Smooth muscle cell of bladder (primary cell): Measurements from ENCODE around the gene IBA57. TPM values are rescaled to one million over a fixed set of nuclear protein-coding genes. Genes with fewer than 3 reads are reported as not detected.

Experiments
- total RNA-seq: library from RNA; depleted of rRNA; stranded (reverse); fragments of >200 nt; gene quantifications from 2 replicates; pipeline ENCODE4 v1.2.3, GENCODE V29; 2014

Gene IBA57
- total RNA-seq, result 2.1 and 3.0 TPM in 2 replicates

DNA sequence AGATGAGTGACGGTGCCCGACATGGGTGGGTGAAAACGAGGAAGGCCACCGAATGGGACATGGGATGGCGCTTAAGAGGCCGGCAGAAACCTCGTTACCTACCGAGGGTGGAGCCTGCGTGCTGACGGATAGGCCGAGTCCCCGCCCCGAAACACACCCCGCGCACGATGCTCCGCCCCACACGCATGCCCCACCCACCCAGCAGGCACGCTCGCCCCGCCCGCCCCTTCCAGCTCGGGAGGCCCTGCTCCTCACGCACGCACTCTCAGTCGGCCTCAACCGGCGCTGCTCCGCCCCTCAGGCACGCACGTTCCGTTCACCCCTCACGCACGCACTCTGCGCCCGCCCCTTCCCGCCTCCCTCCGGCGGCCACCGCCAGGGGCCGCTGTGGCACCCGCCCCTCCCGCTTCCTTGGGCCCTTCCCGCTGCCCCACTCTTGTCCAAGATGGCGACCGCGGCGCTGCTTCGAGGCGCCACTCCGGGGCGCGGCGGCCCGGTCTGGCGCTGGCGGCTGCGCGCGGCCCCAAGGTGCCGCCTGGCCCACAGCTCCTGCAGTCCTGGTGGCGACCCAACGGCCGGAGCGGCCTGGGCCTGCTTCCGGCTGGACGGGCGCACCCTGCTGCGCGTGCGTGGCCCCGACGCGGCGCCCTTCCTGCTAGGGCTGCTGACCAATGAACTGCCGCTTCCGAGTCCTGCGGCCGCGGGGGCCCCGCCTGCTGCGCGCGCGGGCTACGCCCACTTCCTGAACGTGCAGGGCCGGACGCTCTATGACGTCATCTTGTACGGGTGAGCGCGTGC is at the start of gene IBA57:
TSS of gene IBA57 (plus strand) at position 433 of the 798 bp plus-strand sequence. CDS start at position 446, 13 bp downstream.

DNA sequence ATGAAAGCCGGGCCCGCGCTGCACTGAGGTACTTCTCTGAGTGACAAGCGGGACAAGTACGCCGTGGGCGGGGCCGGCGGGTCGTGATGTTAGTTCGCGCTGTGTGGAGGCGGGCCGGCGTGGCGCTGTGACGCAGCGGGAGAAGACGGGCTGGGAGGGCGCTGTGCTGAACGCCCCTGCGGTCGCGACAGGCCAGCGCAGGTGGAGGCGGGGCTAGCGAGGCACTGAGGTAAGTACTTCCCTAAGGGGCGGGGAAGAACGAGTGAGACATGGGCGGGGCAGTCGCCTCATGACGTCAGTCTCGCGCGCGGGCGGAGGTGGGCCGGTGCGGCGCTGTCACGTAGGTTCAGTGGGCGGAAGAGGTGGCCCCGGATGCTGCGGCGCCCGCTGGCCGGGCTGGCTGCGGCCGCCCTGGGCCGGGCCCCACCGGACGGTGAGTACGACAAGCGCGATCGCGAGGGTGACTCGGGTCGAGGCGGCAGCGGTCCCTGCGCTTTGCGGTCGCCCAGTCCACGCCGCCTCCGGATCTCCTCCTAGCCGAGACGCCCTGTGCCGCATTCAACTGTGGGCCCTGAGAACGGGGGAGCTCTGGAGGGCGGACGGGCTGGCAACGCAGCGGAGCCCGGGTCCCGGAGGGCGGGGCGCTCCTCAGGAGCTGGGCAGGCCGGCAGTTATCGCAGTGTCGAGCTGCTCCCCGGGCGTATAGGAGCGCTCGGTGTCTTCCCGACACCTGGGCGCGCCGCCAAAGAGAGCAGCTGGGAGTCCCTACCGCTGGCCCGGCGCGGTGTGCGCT is 25.5 kb upstream of the IBA57 start, which contains the start of gene GUK1:
TSS of gene GUK1 (plus strand) at position 349 of the 793 bp plus-strand sequence. CDS start at position 373, 24 bp downstream.

DNA sequence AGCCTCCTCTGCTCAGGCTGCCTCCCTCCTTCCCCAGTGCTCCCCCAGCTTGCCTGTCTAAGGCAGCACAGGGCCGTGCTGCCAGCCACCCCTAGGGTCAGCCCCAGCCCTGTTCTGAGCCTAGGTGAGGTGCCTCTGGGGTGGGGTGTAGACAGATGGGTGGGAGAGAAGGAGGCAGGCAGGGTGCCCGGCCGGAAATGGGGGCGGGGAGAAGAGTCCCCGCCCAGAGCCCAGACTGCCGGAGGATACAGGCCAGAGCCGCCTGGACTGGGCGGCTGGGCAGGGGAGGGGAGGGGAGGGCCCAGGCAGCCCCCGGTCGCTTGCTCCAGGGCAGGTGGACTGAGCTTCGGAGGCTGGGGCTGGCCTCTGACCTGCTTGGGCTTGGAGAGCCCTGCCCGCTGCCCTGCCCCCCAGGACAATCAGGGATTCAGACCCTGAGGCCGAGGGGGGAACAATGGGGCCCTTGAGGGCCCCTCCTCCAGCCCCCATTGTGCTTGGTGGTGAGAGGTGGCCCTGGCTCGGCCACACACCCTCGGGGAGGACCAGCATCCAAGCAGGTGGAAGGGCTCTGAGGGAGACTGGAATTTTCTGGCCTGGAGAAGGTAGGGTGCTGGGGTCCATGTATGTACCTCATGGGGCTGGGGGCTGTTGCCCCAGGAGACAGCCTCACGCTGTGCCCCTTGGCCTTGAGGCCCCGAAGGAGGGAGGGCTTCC is 16.0 kb upstream of the IBA57 start, which contains the start of gene GJC2:
TSS of gene GJC2 (plus strand) at position 525 of the 714 bp plus-strand sequence. CDS start 7,829 bp downstream, outside the sequence.

DNA sequence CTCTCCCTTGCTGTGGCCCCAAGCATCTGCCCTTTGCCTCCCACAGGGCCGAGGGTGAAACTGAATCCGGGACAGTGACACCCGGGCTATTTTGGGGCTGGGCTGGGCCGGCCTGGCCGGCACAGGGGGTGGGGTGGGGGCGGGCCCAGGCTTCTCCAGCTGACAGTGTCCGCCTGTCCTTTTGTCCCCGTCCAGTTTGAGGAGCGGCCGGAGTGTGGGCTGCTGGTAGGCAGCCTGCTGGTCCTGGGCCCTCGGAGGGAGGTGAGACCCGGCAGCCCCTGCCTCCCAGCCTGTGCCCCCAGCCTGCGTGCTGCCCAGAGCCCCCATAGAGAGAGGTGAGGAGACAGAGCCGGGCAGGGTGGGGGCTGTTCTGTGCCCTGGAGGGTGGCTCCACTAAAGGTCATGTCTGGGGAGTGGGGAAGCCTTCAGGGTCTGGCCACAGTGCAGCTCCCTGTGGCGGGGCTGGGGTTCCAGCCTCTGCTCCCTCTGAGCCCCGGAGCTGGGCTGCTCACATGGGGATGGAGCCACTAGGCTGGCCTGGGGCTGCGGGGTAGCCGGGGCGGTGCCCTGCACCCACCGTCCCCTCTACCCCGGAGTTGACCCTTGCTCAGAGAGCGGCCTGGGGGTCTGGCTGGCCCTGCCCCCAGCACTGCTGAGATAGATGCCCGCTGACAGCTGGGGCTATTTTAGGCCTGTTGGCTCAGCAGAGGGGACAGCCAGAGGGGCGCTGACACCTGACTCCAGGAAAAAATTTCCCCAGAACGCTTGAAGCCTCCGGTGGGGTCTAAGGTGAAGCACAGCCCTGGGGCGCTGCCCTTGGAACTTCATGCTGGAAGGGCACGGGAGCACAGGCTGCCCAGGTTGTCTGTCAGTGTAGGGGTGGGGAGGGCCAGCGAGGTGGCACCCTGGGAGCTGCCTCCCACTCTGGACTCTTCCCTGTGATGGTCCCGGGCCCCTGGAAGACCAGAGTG is 42.5 kb downstream of the IBA57 start, which contains the start of gene OBSCN:
TSS of gene OBSCN (plus strand) at position 194 of the 971 bp plus-strand sequence. CDS start 3,740 bp downstream, outside the sequence.

Other genes starting within 250 kb of the IBA57 start
- gene WNT9A, start 217.9 kb upstream of the IBA57 start, total RNA-seq, result 0.37 and 0.43 TPM in 2 replicates
- not detected in 2 replicates for gene WNT3A, start 158.8 kb upstream of the IBA57 start, total RNA-seq
- 197 and 272 TPM in 2 replicates for gene ARF1, start 83.1 kb upstream of the IBA57 start, total RNA-seq
- gene C1orf35, start 62.5 kb upstream of the IBA57 start, total RNA-seq, result 4.8 and 6.0 TPM in 2 replicates
- gene MRPL55, start 56.5 kb upstream of the IBA57 start, total RNA-seq, result 59.3 and 64.9 TPM in 2 replicates
- gene GUK1, start 25.5 kb upstream of the IBA57 start, total RNA-seq, result 420 and 464 TPM in 2 replicates
- 3.4 and 4.3 TPM in 2 replicates for gene GJC2, start 15.9 kb upstream of the IBA57 start, total RNA-seq
- gene OBSCN, start 42.2 kb downstream of the IBA57 start, total RNA-seq, result 7.0 and 7.2 TPM in 2 replicates
- gene TRIM11, start 241.0 kb downstream of the IBA57 start, total RNA-seq, result 13.9 and 15.6 TPM in 2 replicates